DOHH2 (cell line): ENCODE results near the gene WDR74.
"Not testable (repeated sequence)": the region's sequence is repeated elsewhere in the genome, so short reads cannot be mapped to it uniquely, and the experiment has no call there.

Experiments
- H3F3A ChIP-seq: fragments of 200-600 bp; sonication (generic), shearing (Covaris generic); 2 replicates; pipeline ENCODE4 v1.6.0; 2016; ENCODE audit warnings: antibody characterized with exemption, mild to moderate bottlenecking; ENCODE audit not compliant: control insufficient read depth, insufficient read depth
- H3K27ac ChIP-seq: fragments of 200-600 bp; sonication (generic); 2 replicates; pipeline ENCODE4 v1.5.1; 2014; ENCODE audit warnings: low read depth, mild to moderate bottlenecking, low read length, moderate library complexity
- H3K27me3 ChIP-seq: fragments of 200-600 bp; sonication (generic); 2 replicates; pipeline ENCODE4 v1.6.1; 2014; ENCODE audit warnings: mild to moderate bottlenecking, low read length, mixed read lengths; ENCODE audit not compliant: control insufficient read depth
- H3K36me3 ChIP-seq: fragments of 200-600 bp; sonication (generic); 2 replicates; pipeline ENCODE4 v1.6.1; 2014; ENCODE audit warnings: mild to moderate bottlenecking, low read length, moderate library complexity, mixed read lengths; ENCODE audit not compliant: control insufficient read depth
- H3K4me1 ChIP-seq: fragments of 200-600 bp; sonication (generic); 2 replicates; pipeline ENCODE4 v1.6.1; 2014; ENCODE audit warnings: mild to moderate bottlenecking, low read length, mixed read lengths; ENCODE audit not compliant: control insufficient read depth
- H3K4me2 ChIP-seq: fragments of 200-600 bp; sonication (generic); 2 replicates; pipeline ENCODE4 v1.6.0; 2014; ENCODE audit warnings: mild to moderate bottlenecking, low read length, moderate library complexity
- H3K4me3 ChIP-seq: fragments of 200-600 bp; sonication (generic); 2 replicates; pipeline ENCODE4 v1.5.1; 2014; ENCODE audit warnings: mild to moderate bottlenecking, low read length, mixed read lengths
- H3K79me2 ChIP-seq: fragments of 200-600 bp; sonication (generic); 2 replicates; pipeline ENCODE4 v1.6.1; 2014; ENCODE audit warnings: mild to moderate bottlenecking, low read length, mixed read lengths; ENCODE audit not compliant: control insufficient read depth
- H3K9me2 ChIP-seq: fragments of 200-600 bp; sonication (generic); replicated peaks from 2 replicates; pipeline ENCODE4 v1.6.1; 2014; ENCODE audit warnings: mild to moderate bottlenecking, low read length, mixed read lengths; ENCODE audit not compliant: control insufficient read depth
- H3K9me3 ChIP-seq: fragments of 200-600 bp; sonication (generic); 2 replicates; pipeline ENCODE4 v1.6.1; 2014; ENCODE audit warnings: antibody characterized with exemption, low read length, mixed read lengths; ENCODE audit not compliant: control insufficient read depth, insufficient read depth
- H4K20me1 ChIP-seq: fragments of 200-600 bp; sonication (generic); 2 replicates; pipeline ENCODE4 v1.6.0; 2014; ENCODE audit warnings: low read depth, mild to moderate bottlenecking, antibody characterized with exemption, low read length, moderate library complexity; ENCODE audit not compliant: control insufficient read depth, insufficient read depth
- CTCF ChIP-seq: fragments of 200-600 bp; sonication (generic); IDR thresholded peaks from one replicate; pipeline ENCODE4 v1.5.1; 2014; ENCODE audit warnings: antibody characterized with exemption, mild to moderate bottlenecking, low read depth, low read length; ENCODE audit not compliant: poor library complexity, severe bottlenecking
- EZH2phosphoT487 ChIP-seq: fragments of 200-600 bp; sonication (generic); IDR thresholded peaks from 2 replicates; pipeline ENCODE4 v1.6.1; 2017; ENCODE audit warnings: borderline replicate concordance, mild to moderate bottlenecking, antibody characterized with exemption, low read length, moderate library complexity, mixed read lengths

WDR74 gene

DNA sequence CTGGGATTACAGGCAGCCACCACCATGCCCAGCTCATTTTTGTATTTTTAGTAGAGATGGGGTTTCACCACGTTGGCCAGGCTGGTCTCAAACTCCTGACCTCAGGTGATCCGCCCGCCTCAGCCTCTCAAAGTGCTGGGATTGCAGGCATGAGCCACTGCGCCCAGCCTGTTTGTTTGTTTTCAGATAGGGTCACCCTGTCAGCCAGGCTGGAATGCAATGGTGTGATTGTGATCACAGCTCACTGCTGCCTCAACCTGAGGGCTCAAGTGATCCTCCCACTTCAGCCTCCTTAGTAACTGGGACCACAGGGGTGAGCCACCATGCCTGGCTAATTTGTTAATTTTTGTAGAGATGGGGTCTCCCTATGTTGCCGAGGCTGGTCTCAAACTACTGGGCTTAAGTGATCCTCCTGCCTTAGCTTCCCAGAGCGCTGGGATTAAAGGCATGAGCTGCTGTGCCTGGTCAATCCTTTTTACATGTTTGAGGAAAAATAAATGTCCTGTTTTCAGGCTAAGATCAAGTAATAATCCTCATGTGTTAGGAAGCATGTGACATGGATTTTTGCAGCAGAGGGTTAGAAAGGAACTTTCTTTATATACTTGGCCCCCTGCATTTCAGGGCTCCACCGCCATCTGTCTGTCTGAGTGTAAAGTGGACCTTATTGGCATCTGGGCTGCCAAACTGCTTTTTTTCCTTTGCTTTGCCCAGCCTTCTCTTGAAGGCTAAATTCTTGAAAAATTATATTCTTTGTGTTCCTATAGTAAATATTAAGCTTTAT is 36.5 kb upstream of the WDR74 start:
- Histone ChIP-seq H3K36me3 (peaks cover 67% of the 10 kb centered on the region), H3K79me2 (peaks cover 89% of the 10 kb centered on the region), H3K9me2 (no peaks in the 10 kb centered on the region), H3K4me2 (no peak overlapping the region), H3K27me3 (no peaks in the 10 kb centered on the region), H3K27ac (no peak overlapping the region), H3F3A (peaks cover 27% of the 10 kb centered on the region), H3K9me3 (no peaks in the 10 kb centered on the region), H3K4me3 (no peak overlapping the region), H4K20me1 (peaks cover 4% of the 10 kb centered on the region), H3K4me1 (peaks cover 14% of the 10 kb centered on the region)
- no peak for TF ChIP-seq EZH2phosphoT487

GRCh38 chr11:62874851-62875250 is 35.5 kb upstream of the WDR74 start:
- Histone ChIP-seq H3K4me3 (no peak overlapping the region), H3F3A (peaks cover 22% of the 10 kb centered on the region), H3K9me3 (no peaks in the 10 kb centered on the region), H3K27me3 (no peaks in the 10 kb centered on the region), H3K9me2 (no peaks in the 10 kb centered on the region), H4K20me1 (peaks cover 4% of the 10 kb centered on the region), H3K27ac (no peak overlapping the region), H3K79me2 (peaks cover 88% of the 10 kb centered on the region), H3K36me3 (peaks cover 66% of the 10 kb centered on the region), H3K4me1 (peaks cover 7% of the 10 kb centered on the region), H3K4me2 (no peak overlapping the region)
- TF ChIP-seq EZH2phosphoT487 (no peak), CTCF (no peak)

DNA sequence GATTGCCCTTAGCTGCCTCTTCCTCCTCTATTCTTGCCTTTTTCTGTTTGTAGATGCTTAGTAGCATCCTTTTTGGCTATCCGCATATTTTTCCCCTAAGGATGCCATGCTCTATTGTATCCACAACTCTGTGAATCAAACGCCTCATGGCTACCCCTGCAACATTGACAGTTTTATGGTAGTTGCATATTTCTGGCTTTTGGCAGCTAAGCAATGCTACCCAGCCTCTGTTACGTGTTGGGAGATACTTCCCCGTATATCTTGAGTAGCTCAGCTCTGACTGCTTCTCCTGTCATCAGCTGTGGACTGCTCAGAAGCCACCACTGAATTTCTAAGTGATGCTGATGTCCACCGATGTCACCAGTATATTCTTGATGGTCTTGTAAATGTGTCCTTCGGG is 26.2 kb upstream of the WDR74 start:
- Histone ChIP-seq H3K36me3 (peaks cover 60% of the 10 kb centered on the region), H3K27me3 (no peaks in the 10 kb centered on the region), H3K9me2 (no peaks in the 10 kb centered on the region), H3K9me3 (no peaks in the 10 kb centered on the region), H3K4me1 (peaks cover 34% of the 10 kb centered on the region), H3K4me2 (no peak overlapping the region), H3K4me3 (no peak overlapping the region), H3K27ac (no peak overlapping the region), H3K79me2 (peaks cover 98% of the 10 kb centered on the region), H3F3A (peaks cover 22% of the 10 kb centered on the region), H4K20me1 (peaks cover 29% of the 10 kb centered on the region)
- TF ChIP-seq EZH2phosphoT487 (no peak), CTCF (no peak)

GRCh38 chr11:62863687-62864335 is 24.4 kb upstream of the WDR74 start:
- Histone ChIP-seq H4K20me1 (peaks cover 29% of the 10 kb centered on the region), H3K27ac (no peak overlapping the region), H3K79me2 (peaks cover 100% of the 10 kb centered on the region), H3K27me3 (no peaks in the 10 kb centered on the region), H3K4me3 (no peak overlapping the region), H3K36me3 (peaks cover 68% of the 10 kb centered on the region), H3K9me3 (no peaks in the 10 kb centered on the region), H3K4me1 (peaks cover 48% of the 10 kb centered on the region), H3K4me2 (peak overlapping the region; percentile 91; the same call in 1 of the 2 replicates), H3F3A (peaks cover 24% of the 10 kb centered on the region), H3K9me2 (no peaks in the 10 kb centered on the region)
- TF ChIP-seq CTCF (no peak), EZH2phosphoT487 (no peak)

DNA sequence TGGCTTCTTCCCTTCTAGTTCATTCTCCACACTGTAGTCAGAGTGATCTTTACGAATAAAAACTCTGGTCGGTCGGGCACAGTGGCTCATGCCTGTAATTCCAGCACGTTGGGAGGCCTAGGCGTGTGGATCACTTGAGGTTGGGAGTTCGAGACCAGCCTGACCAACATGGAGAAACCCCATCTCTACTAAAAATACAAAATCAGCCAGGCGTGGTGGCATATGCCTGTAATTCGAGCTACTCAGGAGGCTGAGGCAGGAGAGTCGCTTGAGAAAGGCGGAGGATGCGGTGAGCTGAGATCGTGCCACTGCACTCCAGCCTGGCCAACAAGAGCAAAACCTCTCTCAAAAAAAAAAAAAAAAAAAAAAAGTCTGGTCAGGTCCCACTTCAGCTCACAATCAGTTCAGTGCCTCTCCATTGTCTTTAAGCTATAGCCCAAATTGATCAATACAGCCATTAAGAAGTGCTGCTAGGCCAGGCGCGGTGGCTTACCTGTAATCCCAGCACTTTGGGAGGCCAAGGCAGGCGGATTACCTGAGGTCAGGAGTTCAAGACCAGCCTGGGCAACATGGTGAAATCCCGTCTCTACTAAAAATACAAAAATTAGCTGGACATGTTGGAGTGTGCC is 22.3 kb upstream of the WDR74 start:
- peaks cover 54% of the 10 kb centered on the region for H3K4me1 ChIP-seq
- H3K4me2 ChIP-seq: peak overlapping the region; percentile 91
- peaks cover 74% of the 10 kb centered on the region for H3K36me3 ChIP-seq
- peak overlapping the region; percentile 31 for H3K4me3 ChIP-seq
- H4K20me1 ChIP-seq: peaks cover 29% of the 10 kb centered on the region
- H3K27ac ChIP-seq: peak overlapping the region; percentile 50; the same call in 1 of the 2 replicates
- not testable (repeated sequence) for H3K27me3 ChIP-seq, H3K9me3 ChIP-seq, H3K9me2 ChIP-seq
- peaks cover 24% of the 10 kb centered on the region for H3F3A ChIP-seq
- H3K79me2 ChIP-seq: peaks cover 100% of the 10 kb centered on the region
